Measurements from ENCODE around the gene DCC.

Gene DCC

DNA sequence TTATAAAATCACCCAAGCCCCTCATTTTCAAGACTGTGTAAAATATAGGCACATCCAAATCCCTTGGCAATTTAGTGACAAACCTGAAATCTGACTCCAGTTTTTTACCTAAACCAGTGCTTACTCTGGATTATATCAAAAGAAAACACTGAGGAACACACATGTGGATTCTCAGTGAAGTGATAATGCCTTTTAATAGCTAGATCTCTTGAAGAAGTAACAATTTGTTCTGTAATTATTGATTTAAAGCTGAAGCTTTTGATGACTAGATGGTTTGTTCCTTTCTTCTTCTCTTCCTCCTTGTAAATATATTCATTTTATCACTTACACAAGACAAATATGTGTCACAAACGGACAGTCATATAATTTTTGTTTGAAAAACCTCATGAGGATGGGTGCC, 894.6 kb downstream of the DCC start:
- no peak for DNase-seq (ENCODE audit: low read depth)
- H3K27me3 ChIP-seq (replicated peaks; ENCODE audit: control insufficient read depth, insufficient read depth, low read length), result no peaks in the 10 kb centered on the region
- no peaks in the 10 kb centered on the region for H3K9me3 ChIP-seq (ENCODE audit: control insufficient read depth, low read length)
- H3K4me1 ChIP-seq (ENCODE audit: control insufficient read depth, insufficient read depth, low read length), result no peaks in the 10 kb centered on the region
- no peaks in the 10 kb centered on the region for H3K36me3 ChIP-seq (ENCODE audit: control insufficient read depth, insufficient read depth, low read length, severe bottlenecking)
- no peak overlapping the region for H3K9ac ChIP-seq (ENCODE audit: low read length)
- no peak overlapping the region for H3K4me3 ChIP-seq (ENCODE audit: low read length)

DNA sequence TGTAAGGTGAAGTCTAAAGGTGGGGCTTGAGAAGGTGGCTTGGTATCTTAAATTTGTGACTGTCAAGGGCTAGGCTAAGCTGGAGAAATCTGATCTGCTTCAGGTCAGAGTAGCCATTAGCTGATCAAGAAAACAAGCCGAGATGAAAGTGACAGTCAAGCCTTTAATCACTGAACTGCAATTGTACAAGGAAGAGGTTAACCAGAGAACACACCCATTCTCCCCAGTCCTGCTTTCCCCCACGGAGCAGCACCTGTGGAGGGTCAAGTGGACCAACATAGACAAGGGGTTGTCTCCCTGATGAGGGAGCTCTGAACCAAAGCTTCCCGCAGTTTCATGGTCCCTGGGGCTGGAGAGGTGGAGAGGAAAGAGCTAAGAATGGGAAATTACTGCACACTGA, 901.2 kb downstream of the DCC start:
- DNase-seq (ENCODE audit: low read depth), result no peak
- no peak overlapping the region for H3K9ac ChIP-seq (ENCODE audit: low read length)
- H3K4me3 ChIP-seq (ENCODE audit: low read length), result no peak overlapping the region
- no peaks in the 10 kb centered on the region for H3K4me1 ChIP-seq (ENCODE audit: control insufficient read depth, insufficient read depth, low read length)
- H3K36me3 ChIP-seq (ENCODE audit: control insufficient read depth, insufficient read depth, low read length, severe bottlenecking), result no peaks in the 10 kb centered on the region
- peaks cover 5% of the 10 kb centered on the region for H3K9me3 ChIP-seq (ENCODE audit: control insufficient read depth, low read length)
- no peaks in the 10 kb centered on the region for H3K27me3 ChIP-seq (replicated peaks; ENCODE audit: control insufficient read depth, insufficient read depth, low read length)

DNA sequence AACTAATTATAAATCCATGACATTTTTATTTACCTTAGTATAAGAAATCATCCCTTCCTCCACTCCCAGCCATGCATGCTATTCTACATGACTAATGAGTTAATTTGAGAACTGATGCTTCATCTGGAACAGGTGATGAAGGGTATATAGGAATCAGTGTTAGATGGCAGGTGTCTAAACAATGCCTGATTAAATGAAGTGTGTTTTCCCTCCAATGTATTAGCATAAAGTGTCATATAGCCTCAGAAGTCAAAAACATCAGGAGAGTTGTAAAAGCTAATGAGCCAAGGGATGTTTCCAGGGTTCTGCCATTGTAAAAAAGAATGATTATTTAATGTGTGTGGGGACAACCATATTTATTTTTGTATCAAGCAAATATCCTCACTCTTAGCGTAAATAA, 913.8 kb downstream of the DCC start:
- no peaks in the 10 kb centered on the region for H3K36me3 ChIP-seq (ENCODE audit: control insufficient read depth, insufficient read depth, low read length, severe bottlenecking)
- no peaks in the 10 kb centered on the region for H3K27me3 ChIP-seq (replicated peaks; ENCODE audit: control insufficient read depth, insufficient read depth, low read length)
- H3K4me1 ChIP-seq (ENCODE audit: control insufficient read depth, insufficient read depth, low read length), result no peaks in the 10 kb centered on the region
- no peak overlapping the region for H3K9ac ChIP-seq (ENCODE audit: low read length)
- H3K4me3 ChIP-seq (ENCODE audit: low read length), result no peak overlapping the region
- no peak for DNase-seq (ENCODE audit: low read depth)
- no peaks in the 10 kb centered on the region for H3K9me3 ChIP-seq (ENCODE audit: control insufficient read depth, low read length)

DNA sequence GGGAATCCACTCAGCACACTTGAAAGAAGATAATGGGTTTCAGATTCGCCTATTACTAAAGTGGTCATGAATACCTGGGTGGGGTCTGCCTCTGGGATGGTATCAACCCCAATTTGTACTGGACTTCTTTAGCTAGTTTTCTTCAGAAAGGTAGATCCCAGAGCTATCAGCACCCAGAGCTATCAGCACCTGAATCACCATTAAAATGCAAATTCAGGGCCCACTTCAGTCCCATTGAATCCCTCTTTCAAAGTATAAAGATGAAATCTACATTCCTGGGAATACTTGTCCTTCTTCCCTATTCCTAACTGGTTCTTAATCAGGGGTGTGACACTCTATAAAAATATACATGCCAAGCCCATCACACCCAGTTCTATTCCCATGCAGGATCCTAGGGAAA, 914.3 kb downstream of the DCC start:
- no peak overlapping the region for H3K4me3 ChIP-seq (ENCODE audit: low read length)
- no peak overlapping the region for H3K9ac ChIP-seq (ENCODE audit: low read length)
- H3K4me1 ChIP-seq (ENCODE audit: control insufficient read depth, insufficient read depth, low read length), result no peaks in the 10 kb centered on the region
- no peaks in the 10 kb centered on the region for H3K9me3 ChIP-seq (ENCODE audit: control insufficient read depth, low read length)
- no peaks in the 10 kb centered on the region for H3K27me3 ChIP-seq (replicated peaks; ENCODE audit: control insufficient read depth, insufficient read depth, low read length)
- no peaks in the 10 kb centered on the region for H3K36me3 ChIP-seq (ENCODE audit: control insufficient read depth, insufficient read depth, low read length, severe bottlenecking)
- DNase-seq (ENCODE audit: low read depth), result no peak

DNA sequence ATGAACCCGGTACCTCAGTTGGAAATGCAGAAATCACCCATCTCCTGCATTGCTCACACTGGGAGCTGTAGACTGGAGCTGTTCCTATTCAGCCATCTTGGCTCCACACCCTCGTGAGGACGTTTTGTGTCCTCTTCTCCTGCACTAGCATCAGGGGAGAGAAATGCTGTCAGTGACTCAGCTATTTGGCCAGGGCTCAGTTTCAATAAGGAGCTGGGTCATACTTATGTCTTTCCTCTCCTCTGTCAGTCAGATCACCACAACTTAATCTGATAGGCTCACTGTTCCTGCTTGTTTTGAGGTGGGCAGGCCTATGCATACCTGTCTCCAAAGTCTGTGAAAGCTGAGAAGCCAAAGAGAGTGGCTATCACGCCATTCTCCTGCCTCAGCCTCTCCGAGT, 921.2 kb downstream of the DCC start:
- H3K9me3 ChIP-seq (ENCODE audit: control insufficient read depth, low read length), result no peaks in the 10 kb centered on the region
- DNase-seq (ENCODE audit: low read depth), result no peak
- H3K27me3 ChIP-seq (replicated peaks; ENCODE audit: control insufficient read depth, insufficient read depth, low read length), result no peaks in the 10 kb centered on the region
- H3K4me3 ChIP-seq (ENCODE audit: low read length), result no peak overlapping the region
- H3K4me1 ChIP-seq (ENCODE audit: control insufficient read depth, insufficient read depth, low read length), result no peaks in the 10 kb centered on the region
- no peaks in the 10 kb centered on the region for H3K36me3 ChIP-seq (ENCODE audit: control insufficient read depth, insufficient read depth, low read length, severe bottlenecking)
- H3K9ac ChIP-seq (ENCODE audit: low read length), result no peak overlapping the region

DNA sequence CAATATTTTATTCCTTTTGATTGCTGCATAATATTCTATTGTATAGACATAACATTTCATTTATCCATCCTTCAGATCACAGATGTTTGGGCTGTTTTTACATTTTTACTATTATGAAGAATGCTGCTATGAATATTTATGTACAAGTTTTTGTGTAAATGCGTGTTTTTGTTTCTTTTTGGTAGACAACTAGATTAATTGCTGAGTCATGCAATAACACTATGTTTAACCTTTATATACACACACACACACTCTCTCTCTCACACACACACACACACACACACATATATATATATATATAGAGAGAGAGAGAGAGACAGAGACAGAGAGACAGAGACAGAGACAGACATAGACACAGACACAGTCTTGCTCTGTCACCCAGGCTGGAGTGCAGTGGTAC, 926.9 kb downstream of the DCC start:
- no peaks in the 10 kb centered on the region for H3K27me3 ChIP-seq (replicated peaks; ENCODE audit: control insufficient read depth, insufficient read depth, low read length)
- no peak for DNase-seq (ENCODE audit: low read depth)
- H3K4me3 ChIP-seq (ENCODE audit: low read length), result no peak overlapping the region
- no peaks in the 10 kb centered on the region for H3K4me1 ChIP-seq (ENCODE audit: control insufficient read depth, insufficient read depth, low read length)
- no peak overlapping the region for H3K9ac ChIP-seq (ENCODE audit: low read length)
- H3K36me3 ChIP-seq (ENCODE audit: control insufficient read depth, insufficient read depth, low read length, severe bottlenecking), result no peaks in the 10 kb centered on the region
- H3K9me3 ChIP-seq (ENCODE audit: control insufficient read depth, low read length), result peaks cover 7% of the 10 kb centered on the region

DNA sequence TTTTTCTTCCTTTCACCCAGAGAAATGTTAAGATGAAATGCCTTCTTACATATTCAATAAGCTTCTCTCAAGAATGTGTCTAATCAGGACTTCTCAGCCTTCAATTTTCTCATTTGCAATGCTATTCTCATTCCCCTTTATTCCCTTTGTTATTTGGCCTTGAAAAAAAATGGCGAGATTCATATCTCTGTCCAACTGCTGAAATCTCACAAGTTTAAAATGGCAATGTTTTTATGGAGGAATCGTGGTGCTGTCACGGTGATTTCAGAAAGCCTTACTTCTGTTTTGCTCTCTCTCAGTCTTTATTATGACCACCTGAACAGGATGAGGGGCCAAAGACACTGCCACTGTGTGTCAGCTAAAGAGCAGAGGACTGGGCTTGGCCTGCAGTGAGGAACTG, 928.5 kb downstream of the DCC start:
- H3K36me3 ChIP-seq (ENCODE audit: control insufficient read depth, insufficient read depth, low read length, severe bottlenecking), result no peaks in the 10 kb centered on the region
- H3K4me1 ChIP-seq (ENCODE audit: control insufficient read depth, insufficient read depth, low read length), result no peaks in the 10 kb centered on the region
- H3K4me3 ChIP-seq (ENCODE audit: low read length), result no peak overlapping the region
- peak; percentile 14 for DNase-seq (ENCODE audit: low read depth)
- H3K9me3 ChIP-seq (ENCODE audit: control insufficient read depth, low read length), result peaks cover 7% of the 10 kb centered on the region
- no peaks in the 10 kb centered on the region for H3K27me3 ChIP-seq (replicated peaks; ENCODE audit: control insufficient read depth, insufficient read depth, low read length)
- no peak overlapping the region for H3K9ac ChIP-seq (ENCODE audit: low read length)

DNA sequence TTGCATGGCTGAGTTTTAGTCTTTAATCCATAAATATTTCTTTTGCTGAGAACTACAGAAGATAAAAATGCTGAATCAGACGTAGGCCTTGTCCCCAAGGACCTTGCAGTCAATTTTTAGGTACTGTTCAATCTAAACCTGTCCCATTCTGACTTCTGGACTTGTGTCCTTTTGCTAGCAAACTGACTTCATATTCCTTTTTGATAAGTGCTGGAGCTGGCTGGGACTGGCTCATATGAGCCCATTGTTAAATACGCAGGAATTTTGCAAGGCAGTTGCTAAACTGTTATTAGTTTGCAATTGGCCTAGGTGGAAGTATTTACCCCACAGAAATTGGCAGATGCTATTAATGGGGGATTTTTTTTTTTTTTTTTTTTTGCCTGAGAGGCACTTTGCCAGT, 941.4 kb downstream of the DCC start:
- H3K9me3 ChIP-seq (ENCODE audit: control insufficient read depth, low read length), result no peaks in the 10 kb centered on the region
- no peak overlapping the region for H3K9ac ChIP-seq (ENCODE audit: low read length)
- H3K36me3 ChIP-seq (ENCODE audit: control insufficient read depth, insufficient read depth, low read length, severe bottlenecking), result no peaks in the 10 kb centered on the region
- no peaks in the 10 kb centered on the region for H3K27me3 ChIP-seq (replicated peaks; ENCODE audit: control insufficient read depth, insufficient read depth, low read length)
- no peaks in the 10 kb centered on the region for H3K4me1 ChIP-seq (ENCODE audit: control insufficient read depth, insufficient read depth, low read length)
- H3K4me3 ChIP-seq (ENCODE audit: low read length), result no peak overlapping the region
- DNase-seq (ENCODE audit: low read depth), result no peak

DNA sequence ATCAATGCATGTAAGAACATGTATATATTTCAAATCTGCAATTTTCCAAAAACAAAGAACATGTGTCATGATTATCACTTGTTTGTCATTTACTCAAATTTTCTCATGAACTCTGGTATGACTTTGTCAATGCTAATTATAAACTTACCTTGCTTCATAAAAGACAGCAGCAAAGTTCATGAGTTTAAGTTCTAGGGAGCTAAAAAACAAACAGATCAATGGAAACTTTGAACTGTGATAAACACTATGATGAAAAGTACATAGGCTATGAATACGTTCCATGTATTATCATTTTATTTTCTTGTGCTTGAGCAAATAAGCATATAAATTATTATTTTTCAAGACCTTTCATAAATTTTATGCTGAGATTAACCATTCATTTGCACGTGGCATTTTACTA, 943.7 kb downstream of the DCC start:
- no peak overlapping the region for H3K9ac ChIP-seq (ENCODE audit: low read length)
- no peak for DNase-seq (ENCODE audit: low read depth)

DNA sequence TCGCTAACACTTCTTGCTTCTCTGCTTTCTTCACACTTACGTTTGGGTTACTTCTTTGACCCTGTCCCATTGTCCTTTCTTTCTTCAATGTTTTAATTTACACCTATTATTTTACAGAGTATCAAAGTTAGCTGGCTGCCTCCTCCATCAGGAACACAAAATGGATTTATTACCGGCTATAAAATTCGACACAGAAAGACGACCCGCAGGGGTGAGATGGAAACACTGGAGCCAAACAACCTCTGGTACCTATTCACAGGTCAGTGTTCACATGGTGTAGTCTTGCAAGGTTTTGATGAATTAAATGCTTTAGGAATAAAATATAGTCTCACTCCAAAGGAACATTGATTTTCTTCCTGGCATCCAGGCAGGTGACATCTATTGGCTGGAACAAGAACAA, 965.5 kb downstream of the DCC start:
- no peak for DNase-seq (ENCODE audit: low read depth)
- Histone ChIP-seq H3K4me3 (ENCODE audit: low read length) (no peak overlapping the region), H3K9me3 (ENCODE audit: control insufficient read depth, low read length) (peaks cover 3% of the 10 kb centered on the region), H3K4me1 (ENCODE audit: control insufficient read depth, insufficient read depth, low read length) (no peaks in the 10 kb centered on the region), H3K36me3 (ENCODE audit: control insufficient read depth, insufficient read depth, low read length, severe bottlenecking) (no peaks in the 10 kb centered on the region), H3K27me3 (replicated peaks; ENCODE audit: control insufficient read depth, insufficient read depth, low read length) (no peaks in the 10 kb centered on the region), H3K9ac (ENCODE audit: low read length) (no peak overlapping the region)

More for the DNA sequence above, 943.7 kb downstream of the DCC start:
- no peaks in the 10 kb centered on the region for H3K9me3 ChIP-seq (ENCODE audit: control insufficient read depth, low read length)
- no peak overlapping the region for H3K4me3 ChIP-seq (ENCODE audit: low read length)
- H3K27me3 ChIP-seq (replicated peaks; ENCODE audit: control insufficient read depth, insufficient read depth, low read length), result no peaks in the 10 kb centered on the region
- H3K36me3 ChIP-seq (ENCODE audit: control insufficient read depth, insufficient read depth, low read length, severe bottlenecking), result no peaks in the 10 kb centered on the region
- H3K4me1 ChIP-seq (ENCODE audit: control insufficient read depth, insufficient read depth, low read length), result no peaks in the 10 kb centered on the region

DNA sequence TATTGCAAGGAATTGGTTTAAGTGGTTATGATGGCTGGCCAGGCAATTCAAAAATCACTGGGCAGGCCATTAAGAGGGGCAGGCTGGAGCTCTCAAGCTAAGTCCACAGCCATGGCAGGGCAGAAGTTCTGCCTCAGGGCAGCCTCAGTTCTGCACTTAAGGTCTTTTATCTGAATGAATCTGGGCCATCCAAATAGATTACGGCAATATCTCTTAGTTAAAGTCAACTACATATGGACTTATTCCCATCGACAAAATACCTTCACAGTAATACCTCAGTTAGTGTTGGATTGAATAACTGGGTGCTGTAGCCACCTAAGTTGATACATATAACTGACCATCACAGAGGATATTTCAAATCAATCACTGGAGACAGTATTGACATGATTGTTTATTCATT, 979.6 kb downstream of the DCC start:
- H3K9ac ChIP-seq (ENCODE audit: low read length), result no peak overlapping the region
- H3K4me1 ChIP-seq (ENCODE audit: control insufficient read depth, insufficient read depth, low read length), result no peaks in the 10 kb centered on the region
- no peaks in the 10 kb centered on the region for H3K27me3 ChIP-seq (replicated peaks; ENCODE audit: control insufficient read depth, insufficient read depth, low read length)
- no peaks in the 10 kb centered on the region for H3K36me3 ChIP-seq (ENCODE audit: control insufficient read depth, insufficient read depth, low read length, severe bottlenecking)
- H3K4me3 ChIP-seq (ENCODE audit: low read length), result no peak overlapping the region
- DNase-seq (ENCODE audit: low read depth), result no peak
- no peaks in the 10 kb centered on the region for H3K9me3 ChIP-seq (ENCODE audit: control insufficient read depth, low read length)

DNA sequence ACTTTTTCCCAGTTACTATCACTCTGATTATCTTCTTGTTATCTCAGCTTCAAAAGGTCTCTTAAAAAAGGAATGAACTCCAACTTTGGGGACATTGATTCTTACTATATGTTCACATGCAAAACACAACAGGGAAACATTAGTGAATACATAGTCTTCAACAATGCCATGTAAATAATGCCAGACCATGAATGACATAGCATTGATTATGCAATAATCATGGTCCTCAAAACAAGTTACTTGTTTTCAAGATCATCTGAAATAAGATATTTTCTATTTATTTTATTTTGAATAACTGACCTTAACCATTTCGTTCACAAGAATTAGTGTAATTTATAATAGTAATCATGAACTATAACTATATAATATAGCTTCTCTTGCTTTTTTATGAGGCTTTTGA, 982.2 kb downstream of the DCC start:
- H3K4me1 ChIP-seq (ENCODE audit: control insufficient read depth, insufficient read depth, low read length), result no peaks in the 10 kb centered on the region
- H3K27me3 ChIP-seq (replicated peaks; ENCODE audit: control insufficient read depth, insufficient read depth, low read length), result no peaks in the 10 kb centered on the region
- no peaks in the 10 kb centered on the region for H3K36me3 ChIP-seq (ENCODE audit: control insufficient read depth, insufficient read depth, low read length, severe bottlenecking)
- no peak overlapping the region for H3K9ac ChIP-seq (ENCODE audit: low read length)
- no peak for DNase-seq (ENCODE audit: low read depth)
- no peak overlapping the region for H3K4me3 ChIP-seq (ENCODE audit: low read length)
- no peaks in the 10 kb centered on the region for H3K9me3 ChIP-seq (ENCODE audit: control insufficient read depth, low read length)

Measured in adipocyte (in vitro differentiated cells).